GM18909 (cell line): ENCODE results near the gene RHOT1.
"Not testable (repeated sequence)": the region's sequence is repeated elsewhere in the genome, so short reads cannot be mapped to it uniquely, and the experiment has no call there.

Experiments used
- ATAC-seq: cut with Tn5 transposase; IDR thresholded peaks from one replicate; pipeline ENCODE4 v1.9.1; 2021; ENCODE audit warnings: mild to moderate bottlenecking; ENCODE audit not compliant: unreplicated experiment, poor library complexity

The RHOT1 gene

GRCh38 chr17:32120716-32121115, 21.6 kb upstream of the RHOT1 start:
- no peak for ATAC-seq

DNA sequence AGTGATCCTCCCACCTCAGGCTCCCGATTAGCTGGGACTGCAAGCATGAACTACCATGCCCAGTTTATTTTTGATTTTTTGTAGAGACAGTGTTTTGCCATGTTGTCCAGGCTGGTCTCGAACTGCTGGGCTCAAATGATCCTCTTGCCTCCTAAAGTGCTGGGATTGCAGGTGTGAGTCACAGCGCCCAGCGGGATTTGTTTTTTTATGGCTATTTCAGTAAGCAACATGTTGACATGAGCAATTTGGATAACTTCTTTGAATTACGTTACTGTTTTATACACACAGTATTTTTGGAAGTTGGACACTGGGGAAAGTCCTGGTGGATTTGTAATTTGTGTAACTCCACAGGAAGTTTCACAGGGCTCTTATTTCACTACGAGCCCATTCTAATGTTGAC, 18.5 kb upstream of the RHOT1 start:
- no peak for ATAC-seq

- ATAC-seq = no peak
Observed at GRCh38 chr17:32124985-32125847, 17.1 kb upstream of the RHOT1 start.

GRCh38 chr17:32125848-32126153, 16.5 kb upstream of the RHOT1 start:
- ATAC-seq = no peak

GRCh38 chr17:32126325-32126724, 16.0 kb upstream of the RHOT1 start:
- ATAC-seq = no peak

GRCh38 chr17:32126746-32127145, 15.6 kb upstream of the RHOT1 start:
- ATAC-seq = no peak

DNA sequence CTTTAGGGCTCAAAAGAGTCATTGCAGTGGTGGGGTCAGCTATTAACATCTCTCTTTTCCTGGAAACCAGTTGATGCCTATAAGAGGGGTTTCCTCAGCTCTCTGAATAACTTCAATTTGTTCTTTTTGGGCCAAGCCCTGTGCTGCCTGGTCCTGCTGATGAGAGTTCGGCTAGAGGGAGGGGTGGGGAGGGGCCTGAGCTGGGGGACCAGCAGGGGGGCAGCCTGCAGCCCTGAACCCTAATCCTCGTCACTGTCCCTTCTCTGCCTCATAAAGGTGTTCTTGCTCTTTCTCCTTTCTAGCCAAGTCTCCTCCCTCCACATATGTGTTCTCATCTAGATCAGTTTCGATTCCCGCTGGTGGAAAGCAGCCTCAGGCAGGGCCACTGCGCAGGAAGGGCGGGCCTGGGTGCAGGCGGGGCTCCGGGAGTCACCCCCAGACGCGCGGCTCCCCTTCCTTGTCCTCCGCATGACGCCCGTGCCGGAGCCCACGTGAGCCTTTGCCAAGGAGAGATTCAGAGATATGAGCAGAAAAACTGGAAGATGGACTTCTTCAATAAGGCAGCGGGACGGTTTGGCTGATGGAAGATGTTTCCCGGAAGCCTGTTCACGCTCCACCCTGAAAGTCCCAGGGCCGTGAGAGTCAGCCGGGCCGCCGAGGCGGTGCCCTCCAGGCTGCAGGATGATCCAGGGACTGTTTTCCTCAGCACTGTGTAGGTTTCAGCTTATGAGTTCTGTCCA, 15.0 kb upstream of the RHOT1 start:
- peak; percentile 88 for ATAC-seq

- not testable (repeated sequence) for ATAC-seq
Observed at GRCh38 chr17:32128470-32128869, 13.8 kb upstream of the RHOT1 start.

DNA sequence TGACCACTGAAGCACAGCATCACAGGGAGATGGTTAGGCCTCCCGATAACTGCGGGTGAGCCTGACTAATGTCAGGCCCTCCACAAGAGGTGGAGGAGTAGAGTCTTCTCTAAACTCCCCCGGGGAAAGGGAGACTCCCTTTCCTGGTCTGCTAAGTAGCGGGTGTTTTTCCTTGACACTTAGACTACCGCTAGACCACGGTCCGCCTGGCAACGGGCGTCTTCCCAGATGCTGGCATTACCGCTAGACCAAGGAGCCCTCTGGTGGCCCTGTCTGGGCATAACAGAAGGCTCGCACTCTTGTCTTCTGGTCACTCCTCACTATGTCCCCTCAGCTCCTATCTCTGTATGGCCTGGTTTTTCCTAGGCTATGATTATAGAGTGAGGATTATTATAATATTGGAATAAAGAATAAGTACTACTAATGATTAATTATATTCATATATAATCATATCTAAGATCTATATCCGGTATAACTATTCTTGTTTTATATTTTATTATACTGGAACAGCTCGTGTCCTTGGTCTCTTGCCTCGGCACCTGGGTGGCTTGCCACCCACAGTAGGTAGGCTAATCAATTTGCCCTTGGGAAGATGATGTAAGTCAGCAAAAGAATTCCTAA, 6.7 kb upstream of the RHOT1 start:
- ATAC-seq = not testable (repeated sequence)

GRCh38 chr17:32136856-32137255, 5.4 kb upstream of the RHOT1 start:
- no peak for ATAC-seq

- ATAC-seq = not testable (repeated sequence)
Observed at GRCh38 chr17:32139504-32139903, 2.8 kb upstream of the RHOT1 start.

- no peak for ATAC-seq
Observed at GRCh38 chr17:32141258-32141657, 1.0 kb upstream of the RHOT1 start.

DNA sequence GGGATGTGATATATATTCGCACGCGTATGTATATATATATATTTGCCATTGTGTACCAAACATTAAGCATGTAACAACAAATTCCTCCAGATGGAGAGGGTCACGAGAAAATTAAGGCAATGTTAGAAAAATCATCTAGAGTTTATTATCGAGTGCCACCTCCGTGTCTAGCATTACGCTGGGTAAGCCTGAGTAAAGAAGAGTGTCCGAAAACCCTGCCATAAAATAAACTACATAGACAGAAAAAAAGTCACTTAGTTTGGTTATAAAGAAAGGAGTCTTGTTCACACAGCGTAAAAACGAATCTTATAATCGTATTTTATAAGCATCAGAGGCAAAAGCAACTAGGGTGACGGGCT, 644 bp upstream of the RHOT1 start:
- ATAC-seq = no peak

DNA sequence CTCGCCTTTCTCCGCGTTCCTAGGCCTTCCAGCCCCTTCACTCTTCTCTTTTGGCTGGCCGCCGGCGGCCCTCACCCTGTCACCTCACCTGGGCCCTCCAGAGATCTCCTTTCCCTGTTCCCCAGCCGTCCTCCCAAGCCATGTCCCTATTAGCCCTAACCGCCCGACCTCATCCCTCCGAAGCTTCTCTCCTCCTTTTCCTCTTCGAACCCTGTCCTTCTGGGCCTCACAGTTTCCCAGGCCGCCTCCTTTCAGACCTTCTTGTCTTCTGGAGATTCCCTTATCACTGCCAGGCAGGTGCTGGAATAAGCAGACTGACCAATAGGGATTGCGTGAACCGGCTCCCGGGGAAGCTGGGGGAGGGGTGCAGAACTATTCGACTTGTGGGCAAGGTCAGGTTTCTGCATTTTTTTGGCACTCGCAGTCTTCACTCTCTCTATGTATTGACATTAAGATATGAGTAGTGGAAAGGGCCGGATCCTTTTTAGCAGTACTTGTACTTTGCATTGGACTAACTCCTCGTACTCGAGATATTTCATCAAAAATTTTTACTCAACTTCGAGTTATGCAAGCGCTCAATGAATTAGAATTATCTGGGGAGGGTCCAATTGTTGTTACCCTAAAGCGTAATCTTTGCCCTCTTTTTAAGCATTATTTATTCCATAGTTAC, 690 bp downstream of the RHOT1 start:
- no peak for ATAC-seq

DNA sequence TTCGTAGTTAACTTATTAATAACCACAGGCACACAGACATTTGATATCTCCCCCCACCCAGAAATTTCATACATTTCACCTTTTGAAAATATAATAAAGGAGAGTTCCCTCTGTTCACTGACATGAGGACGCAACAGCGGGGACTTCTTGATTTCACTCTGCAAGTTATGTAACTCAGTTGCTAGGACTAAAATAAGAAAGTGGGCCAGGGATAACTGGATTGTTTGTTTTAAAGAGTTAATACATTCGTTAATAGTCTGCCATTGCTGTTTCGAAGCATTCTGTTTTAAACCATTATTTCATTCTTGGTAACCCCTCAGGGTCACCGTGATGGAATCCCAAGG, 1.2 kb downstream of the RHOT1 start:
- no peak for ATAC-seq

DNA sequence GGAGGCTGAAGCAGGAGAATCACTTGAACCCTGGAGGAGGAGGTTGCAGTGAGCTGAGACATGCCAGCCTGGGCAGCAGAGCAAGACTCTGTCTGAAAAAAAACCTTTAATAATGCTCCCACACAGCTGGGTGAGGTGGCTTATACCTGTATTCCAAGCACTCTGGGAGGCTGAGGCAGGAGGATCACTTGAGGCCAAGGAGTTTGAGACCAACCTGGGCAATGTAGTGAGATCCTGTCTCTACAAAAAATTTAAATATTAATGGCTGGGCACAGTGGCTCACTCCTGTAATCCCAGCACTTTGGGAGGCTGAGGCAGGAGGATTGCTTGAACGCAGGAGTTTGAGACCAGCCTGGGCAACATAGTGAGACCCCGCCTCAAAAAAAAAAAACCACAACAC, 2.1 kb downstream of the RHOT1 start:
- not testable (repeated sequence) for ATAC-seq

DNA sequence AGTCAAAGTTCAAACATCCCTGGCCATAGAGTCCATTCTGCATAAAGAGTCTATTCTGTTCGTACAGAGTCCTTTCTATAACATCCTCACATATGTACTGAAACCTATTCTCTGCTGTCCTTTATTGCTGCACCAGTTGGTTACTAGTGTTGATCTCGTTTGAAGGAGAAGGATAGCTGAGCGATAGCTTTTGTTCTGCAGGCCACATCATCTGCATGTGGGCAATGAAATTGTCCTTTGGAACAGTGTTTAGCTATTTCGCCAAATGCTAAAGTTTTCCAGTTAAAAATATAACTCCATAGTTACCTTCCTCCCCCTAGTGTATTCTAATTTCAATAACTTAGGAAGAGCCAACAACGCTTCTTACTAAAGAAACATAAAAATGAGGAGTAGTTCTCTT, 6.0 kb downstream of the RHOT1 start:
- no peak for ATAC-seq

DNA sequence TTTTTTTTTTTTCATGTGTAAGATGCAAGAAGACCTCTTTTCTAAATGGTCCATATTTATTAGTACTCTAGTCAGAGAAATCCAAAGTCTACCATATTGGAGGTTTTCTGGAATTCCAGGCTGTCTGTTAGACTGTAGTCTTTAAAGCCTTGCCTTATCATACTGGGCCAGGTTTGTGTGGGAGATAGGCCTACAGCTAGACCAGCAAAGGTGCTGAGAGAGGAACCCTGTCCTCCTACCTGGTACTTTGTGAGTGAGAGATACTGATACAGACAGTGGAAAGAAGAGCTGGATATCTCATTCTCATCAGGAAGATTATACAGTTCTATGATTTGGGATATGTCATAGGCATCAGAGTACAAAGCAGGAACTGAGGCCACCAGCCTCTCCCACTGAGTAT, 8.1 kb downstream of the RHOT1 start:
- no peak for ATAC-seq

DNA sequence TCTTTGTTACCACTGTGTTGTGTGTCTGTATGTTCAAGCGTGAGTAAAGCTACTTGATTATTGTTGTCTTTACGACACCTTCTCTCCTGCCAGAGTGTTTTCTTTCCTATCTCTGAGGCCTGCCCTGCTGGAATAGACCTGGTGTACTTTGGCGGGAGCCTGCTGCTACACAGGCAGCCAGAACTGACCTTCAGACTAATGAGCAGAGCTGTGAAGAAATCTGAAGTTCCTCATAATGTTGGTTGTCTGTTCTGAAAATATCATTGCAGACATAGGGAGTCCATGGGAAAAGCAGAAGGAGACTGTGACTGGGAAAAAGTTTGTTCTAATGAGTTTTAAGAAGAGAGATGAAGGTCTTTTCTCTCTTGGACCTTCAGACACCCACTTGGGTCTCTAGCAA, 9.8 kb downstream of the RHOT1 start:
- no peak for ATAC-seq

DNA sequence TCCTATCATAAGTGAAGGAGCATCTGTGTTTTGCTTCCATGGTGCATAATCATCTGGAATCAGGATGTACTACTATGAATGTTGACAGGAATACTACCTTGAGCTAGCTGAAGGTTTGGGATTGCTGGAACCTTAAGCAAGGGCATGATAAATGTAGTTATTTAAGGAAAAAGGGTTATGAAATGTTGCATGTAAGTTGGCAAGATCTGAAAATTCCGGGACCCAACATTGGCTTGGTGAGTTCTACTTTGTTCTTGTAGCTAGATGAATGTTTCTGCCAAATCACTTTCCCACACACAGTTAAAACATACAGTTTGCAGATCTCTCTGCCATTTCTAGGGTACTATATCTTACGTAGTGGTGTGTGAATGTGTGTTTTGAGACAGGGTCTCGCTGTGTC, 13.6 kb downstream of the RHOT1 start:
- ATAC-seq = no peak

DNA sequence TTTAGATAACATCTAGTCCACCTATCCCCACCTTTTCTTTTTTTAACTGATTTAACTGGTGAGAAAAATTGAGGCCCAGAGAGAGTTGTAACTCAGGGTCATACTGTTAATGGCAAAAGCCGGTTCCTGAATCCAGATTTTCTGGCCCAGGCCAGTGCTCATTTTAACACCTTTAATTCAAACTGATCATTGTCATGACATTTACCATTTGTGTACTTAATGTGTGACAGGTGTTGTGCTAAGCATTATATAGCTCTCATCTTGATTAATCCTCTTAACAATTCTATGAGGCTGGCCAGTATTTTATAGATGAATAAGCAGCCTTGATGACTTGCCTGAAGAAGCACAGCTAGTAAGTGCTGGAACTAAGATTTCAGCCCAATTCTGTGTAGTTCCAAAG, 14.4 kb downstream of the RHOT1 start:
- ATAC-seq = no peak
